HG03060 (cell line): ENCODE results near the gene TNFRSF12A.
"Not testable (repeated sequence)": the region's sequence is repeated elsewhere in the genome, so short reads cannot be mapped to it uniquely, and the experiment has no call there.

ENCODE experiments used
- ATAC-seq: cut with Tn5 transposase; IDR thresholded peaks from one replicate; pipeline ENCODE4 v1.9.1; 2021; ENCODE audit warnings: low read depth, moderate number of reproducible peaks; ENCODE audit not compliant: unreplicated experiment

TNFRSF12A gene

DNA sequence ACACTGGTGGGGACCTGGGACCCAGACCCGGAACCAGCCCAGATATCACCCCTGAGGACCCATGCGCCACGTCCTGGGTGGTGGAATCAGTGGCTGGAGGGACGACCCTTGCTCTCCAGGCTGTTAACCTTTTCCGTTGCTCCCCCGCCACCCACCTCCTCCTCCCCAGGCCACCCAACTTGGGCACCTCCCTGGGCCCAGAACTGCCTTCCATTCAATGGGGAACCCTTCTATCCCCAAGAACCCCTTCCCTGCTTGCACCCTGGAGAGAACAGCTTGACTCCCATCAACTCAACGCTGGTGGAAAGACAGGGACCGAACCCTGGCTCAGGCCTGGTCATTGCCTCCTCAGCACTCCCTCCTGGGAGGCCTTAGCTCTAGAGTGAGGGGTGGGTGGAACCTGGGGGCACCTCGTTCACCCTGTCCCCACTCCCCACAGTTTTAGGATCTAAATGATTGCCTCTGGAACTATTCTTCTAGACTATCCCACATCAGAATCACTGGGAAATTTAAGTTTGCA, 39.6 kb downstream of the TNFRSF12A start:
- no peak for ATAC-seq

DNA sequence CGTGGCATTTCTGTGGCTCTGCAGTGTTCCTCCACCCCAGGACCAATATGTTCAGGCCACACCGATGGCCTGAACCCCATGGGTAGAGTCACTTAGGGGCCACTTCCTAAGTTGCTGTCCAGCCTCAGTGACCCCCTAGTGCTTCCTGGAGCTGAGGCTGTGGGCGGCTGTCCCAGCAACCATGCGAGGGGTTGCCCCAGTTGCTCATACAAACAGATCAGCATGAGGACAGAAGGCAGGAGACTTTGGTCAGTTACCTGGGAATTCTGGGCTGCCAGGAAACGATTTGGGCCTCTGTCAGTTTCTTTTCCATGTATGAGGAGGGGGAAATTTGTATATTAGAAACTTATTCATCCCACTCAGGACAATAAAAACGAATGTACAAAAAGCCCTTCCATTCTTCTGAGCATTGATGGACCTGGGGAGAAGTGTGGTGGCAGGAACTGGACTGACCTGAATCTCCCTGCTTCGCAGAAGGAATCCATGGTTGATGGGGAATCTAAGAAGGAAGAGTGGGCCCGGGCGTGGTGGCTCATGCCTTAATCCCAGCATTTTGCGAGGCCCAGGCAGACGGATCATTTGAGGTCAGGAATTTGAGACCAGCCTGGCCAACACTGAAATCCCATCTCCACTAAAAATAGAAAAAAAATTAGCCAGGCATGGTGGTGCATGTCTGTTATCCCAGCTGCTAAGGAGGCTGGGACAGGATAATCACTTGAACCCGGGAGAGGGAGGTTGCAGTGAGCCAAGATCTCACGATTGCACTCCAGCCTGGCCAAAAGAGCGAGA, 40.4 kb downstream of the TNFRSF12A start:
- ATAC-seq = no peak

DNA sequence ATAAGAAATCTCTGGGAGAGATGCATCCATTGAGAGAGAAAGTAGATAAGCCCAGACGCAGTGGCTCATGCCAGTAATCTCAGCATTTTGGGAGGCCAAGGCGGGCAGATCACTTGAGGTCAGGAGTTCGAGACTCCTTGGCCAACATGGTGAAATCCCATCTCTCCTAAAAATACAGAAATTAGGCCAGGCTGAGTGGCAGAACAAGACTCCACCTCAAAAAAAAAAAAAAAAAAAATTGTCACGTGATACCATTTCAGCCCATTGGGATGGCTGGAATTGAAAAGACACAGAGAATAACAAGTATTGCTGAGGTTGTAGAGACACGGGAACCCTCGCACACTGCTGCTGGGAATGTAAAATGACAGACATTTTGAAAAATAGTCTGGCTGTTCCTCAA, 42.4 kb downstream of the TNFRSF12A start:
- no peak for ATAC-seq

DNA sequence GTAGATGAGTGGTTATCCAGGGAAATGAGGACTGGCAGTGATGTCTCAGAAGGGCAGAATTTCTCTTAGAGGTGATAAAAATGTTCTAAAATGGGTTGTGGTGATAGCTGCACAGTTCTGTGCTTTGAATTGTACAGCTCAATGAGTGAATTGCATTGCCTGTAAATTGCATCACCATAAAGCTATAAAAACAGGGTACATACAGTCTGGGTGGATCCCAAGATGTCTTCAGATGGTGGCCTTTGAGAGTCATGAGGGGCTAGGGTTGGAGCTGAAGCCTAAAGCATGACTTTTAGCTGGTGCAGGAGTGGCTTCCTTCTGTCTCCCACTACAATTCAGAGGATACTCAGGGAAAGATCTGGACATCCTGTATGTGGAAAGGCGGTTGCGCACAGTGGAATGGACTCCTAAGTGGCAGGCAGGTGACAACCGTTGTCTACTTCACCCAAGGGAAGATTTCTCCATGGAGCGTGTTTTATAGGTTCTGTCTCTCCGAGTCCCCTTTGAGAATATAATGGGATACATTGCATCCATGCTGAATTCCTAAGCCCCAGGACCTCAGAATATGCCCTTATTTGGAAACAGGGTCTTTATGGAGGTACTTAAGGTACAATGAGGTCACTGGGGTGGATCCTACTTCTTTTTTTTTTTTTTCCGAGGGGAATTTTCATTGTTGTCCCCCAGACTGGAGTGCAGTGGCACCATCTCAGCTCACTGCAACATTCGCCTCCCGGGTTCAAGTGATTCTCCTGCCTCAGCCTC, 43.6 kb downstream of the TNFRSF12A start:
- ATAC-seq = no peak

DNA sequence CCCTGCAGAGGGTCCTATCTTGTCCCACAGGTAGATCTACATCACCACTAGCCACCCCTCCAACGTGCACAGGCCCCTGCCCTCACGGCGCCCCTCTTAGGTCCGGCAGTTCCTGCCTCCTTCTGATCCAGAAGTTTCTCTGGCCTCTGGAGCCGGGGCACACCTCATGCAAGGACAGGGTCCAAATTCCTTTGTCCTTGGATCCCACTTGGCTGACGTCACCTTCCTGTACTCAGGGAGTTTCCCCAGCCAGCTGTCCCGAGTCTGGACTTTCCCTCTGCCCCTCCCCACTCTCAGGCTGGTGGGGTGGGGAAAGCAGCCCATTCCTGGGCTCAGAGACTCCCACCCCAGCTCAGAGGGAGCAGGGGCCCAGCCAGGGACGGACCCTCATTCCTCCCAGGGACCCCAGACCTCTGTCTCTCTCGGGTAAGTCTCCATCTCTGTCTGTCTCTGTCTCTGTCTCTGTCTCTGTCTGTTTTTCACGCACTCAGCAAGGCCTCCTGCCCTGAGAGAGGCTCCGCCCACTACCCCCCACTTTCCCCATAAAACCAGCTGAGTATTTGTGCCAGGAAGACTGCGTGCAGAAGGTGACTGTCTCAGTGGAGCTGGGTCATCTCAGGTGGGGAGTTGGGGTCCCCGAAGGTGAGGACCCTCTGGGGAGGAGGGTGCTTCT, 45.0 kb downstream of the TNFRSF12A start, which contains the start of gene IL32:
Gene IL32 (plus strand): TSS at position 572 of the 673 bp plus-strand sequence. CDS start 172 bp downstream, outside the sequence.
- ATAC-seq = no peak

DNA sequence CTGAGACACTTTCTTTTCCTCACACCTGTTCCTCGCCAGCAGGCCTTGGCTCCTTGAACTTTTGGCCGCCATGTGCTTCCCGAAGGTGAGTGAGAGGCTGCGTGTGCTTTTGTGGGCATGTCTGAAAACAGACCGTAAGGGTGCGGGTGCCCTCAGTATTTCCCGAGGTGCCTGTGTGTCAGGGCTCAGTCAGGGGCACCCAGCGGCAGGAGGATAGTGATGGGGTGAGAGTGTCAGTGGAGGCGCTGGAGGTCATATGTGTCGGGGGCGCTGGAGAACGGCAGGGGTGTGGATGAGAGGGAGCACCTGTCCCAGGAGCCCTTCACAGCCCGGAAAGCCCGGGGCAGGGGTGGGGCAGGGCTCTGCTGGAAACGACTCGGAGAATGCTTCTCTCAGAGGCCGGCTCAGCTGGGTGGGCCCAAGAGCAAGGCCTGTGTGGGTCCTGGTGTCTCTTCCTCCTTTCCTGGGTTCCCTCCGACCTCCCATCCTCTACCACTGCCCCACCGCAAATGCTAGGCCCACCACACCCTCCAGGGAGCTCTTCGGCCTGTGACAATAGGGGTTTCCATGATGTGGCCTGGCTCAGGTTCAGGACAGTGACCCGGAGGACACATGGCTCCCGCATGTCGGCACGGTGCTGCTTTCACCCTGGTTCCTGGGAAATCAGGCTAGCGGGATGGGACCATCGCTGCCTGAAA, 45.7 kb downstream of the TNFRSF12A start:
- ATAC-seq = no peak

DNA sequence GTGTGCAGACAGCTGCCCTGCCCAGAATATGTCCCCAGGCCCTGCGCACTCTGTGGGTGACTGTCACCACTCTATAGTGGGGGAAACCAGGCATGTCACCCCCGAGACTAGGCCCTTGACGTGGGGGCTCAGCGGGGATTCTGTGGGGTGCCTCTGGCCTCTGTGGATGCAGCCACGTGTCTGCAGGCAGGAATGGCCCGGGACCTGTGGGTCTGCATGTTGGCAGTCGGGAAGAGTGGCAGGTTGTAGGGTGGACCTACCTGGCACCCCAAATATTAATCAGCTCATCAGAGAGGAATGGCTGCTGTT, 46.2 kb downstream of the TNFRSF12A start:
- ATAC-seq = no peak

DNA sequence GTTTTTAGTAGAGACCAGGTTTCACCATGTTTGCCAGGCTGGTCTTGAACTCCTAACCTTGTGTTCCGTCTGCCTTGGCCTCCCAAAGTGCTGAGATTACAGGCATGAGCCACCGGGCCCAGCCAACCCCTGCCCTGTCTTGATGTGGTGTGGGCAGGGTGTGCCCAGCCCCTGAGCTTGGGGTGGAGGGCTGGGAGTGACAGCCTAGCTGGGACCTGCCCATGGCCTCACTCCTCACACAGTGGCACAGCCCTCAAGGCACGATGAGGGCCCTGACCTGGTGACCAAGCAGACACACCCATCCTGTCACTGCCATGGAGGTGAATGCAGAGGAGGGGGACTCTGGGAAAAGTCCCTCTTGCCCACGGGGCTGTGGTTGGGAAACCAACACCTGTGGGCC, 48.3 kb downstream of the TNFRSF12A start:
- ATAC-seq = no peak

DNA sequence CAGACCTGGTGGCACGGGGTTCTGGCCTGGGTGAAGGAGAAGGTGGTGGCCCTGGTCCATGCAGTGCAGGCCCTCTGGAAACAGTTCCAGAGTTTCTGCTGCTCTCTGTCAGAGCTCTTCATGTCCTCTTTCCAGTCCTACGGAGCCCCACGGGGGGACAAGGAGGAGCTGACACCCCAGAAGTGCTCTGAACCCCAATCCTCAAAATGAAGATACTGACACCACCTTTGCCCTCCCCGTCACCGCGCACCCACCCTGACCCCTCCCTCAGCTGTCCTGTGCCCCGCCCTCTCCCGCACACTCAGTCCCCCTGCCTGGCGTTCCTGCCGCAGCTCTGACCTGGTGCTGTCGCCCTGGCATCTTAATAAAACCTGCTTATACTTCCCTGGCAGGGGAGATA, 49.0 kb downstream of the TNFRSF12A start:
- ATAC-seq = not testable (repeated sequence)

DNA sequence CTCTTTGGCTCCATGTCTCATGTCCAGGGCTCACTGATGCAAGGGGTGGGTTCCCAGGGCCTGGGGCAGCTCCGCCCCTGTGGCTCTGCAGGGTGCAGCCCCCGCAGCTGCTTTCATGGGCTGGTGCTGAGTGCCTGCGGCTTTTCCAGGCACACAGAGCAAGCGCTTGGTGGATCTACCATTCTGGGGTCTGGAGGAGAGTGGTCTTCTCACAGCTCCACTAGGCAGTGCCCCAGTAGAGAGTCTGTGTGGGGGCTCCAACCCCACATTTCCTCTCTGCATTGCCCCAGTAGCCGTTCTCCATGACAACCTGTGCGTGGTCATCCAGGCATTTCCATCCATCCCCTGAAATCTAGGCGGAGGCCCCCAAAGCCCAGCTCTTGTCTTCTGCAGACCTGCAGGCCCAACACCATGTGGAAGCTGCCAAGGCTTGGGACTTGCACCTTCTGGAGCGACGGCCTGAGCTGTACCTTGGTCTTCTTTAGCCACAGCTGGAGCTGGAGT, 50.5 kb downstream of the TNFRSF12A start:
- no peak for ATAC-seq

DNA sequence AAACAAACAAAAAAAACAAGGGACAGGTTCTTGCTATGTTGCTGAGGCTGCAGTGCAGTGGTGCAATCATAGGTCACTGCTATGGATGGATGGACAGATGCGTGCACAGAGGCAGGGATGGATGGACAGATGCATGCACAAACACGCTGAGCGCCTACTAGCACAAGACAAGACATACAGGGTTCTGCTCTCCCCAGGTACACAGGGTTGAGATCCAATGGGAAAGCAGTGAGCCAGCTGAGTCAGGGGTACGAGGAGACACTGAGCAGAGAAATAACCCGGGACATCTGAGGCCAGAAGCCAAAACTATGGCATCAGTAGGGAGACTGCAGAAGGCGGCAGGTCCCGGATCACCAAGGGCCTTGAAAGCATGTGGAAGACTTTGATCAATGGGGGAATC, 51.5 kb downstream of the TNFRSF12A start:
- no peak for ATAC-seq
